RWPE2 (cell line): ENCODE data around the gene CARS2.

Source experiments
- ATAC-seq: fragments of 200-7000 bp; cut with Tn5 transposase; 3 replicates; pipeline ENCODE4 v1.9.1; 2021; ENCODE audit warnings: low read depth
- DNase-seq: peaks from one replicate; pipeline ENCODE4 v3.0.0-alpha.2; 2020; ENCODE audit warnings: low spot score
- H3K27ac ChIP-seq: fragments of 450-650 bp; 2 replicates; pipeline ENCODE4 v1.5.1; 2017; ENCODE audit warnings: mild to moderate bottlenecking; ENCODE audit not compliant: poor library complexity, severe bottlenecking
- H3K27me3 ChIP-seq: fragments of 250-450 bp; sonication (Bioruptor Pico); 2 replicates; pipeline ENCODE4 v1.5.1; 2021; ENCODE audit warnings: mild to moderate bottlenecking, moderate library complexity; ENCODE audit not compliant: insufficient read depth, poor library complexity, severe bottlenecking
- H3K36me3 ChIP-seq: fragments of 250-450 bp; sonication (Bioruptor Pico); 2 replicates; pipeline ENCODE4 v1.5.1; 2020; ENCODE audit warnings: low read depth, mild to moderate bottlenecking, moderate library complexity
- H3K4me1 ChIP-seq: fragments of 250-450 bp; sonication (Bioruptor Pico); 2 replicates; pipeline ENCODE4 v1.5.1; 2021; ENCODE audit warnings: mild to moderate bottlenecking, moderate library complexity; ENCODE audit not compliant: insufficient read depth, poor library complexity, severe bottlenecking
- H3K4me3 ChIP-seq: fragments of 250-450 bp; sonication (Bioruptor Pico); 2 replicates; pipeline ENCODE4 v1.5.1; 2021; ENCODE audit warnings: mild to moderate bottlenecking, moderate library complexity; ENCODE audit not compliant: severe bottlenecking
- H3K9me3 ChIP-seq: fragments of 250-450 bp; sonication (Bioruptor Pico); 2 replicates; pipeline ENCODE4 v1.5.1; 2021; ENCODE audit warnings: mild to moderate bottlenecking, moderate library complexity; ENCODE audit not compliant: severe bottlenecking
- CTCF ChIP-seq: fragments of 450-650 bp; IDR thresholded peaks from one replicate; pipeline ENCODE4 v1.5.1; 2017; ENCODE audit warnings: mild to moderate bottlenecking, moderate library complexity; ENCODE audit not compliant: poor library complexity, severe bottlenecking

CARS2 gene

GRCh38 chr13:110624766-110625756 is 80.9 kb downstream of the CARS2 start:
- H3K9me3 ChIP-seq: no peaks in the 10 kb centered on the region
- no peaks in the 10 kb centered on the region for H3K4me1 ChIP-seq
- no peak overlapping the region for H3K4me3 ChIP-seq
- H3K27ac ChIP-seq: no peak overlapping the region
- ATAC-seq (no peak), DNase-seq (no peak)
- TF ChIP-seq CTCF: no peak
- no peaks in the 10 kb centered on the region for H3K27me3 ChIP-seq
- peaks cover 45% of the 10 kb centered on the region for H3K36me3 ChIP-seq

GRCh38 chr13:110620596-110620995 is 85.3 kb downstream of the CARS2 start:
- ATAC-seq: no peak
- no peaks in the 10 kb centered on the region for H3K27me3 ChIP-seq
- H3K4me1 ChIP-seq: peaks cover 13% of the 10 kb centered on the region
- TF ChIP-seq CTCF: no peak
- H3K27ac ChIP-seq: no peak overlapping the region
- H3K4me3 ChIP-seq: no peak overlapping the region
- no peak for DNase-seq
- H3K9me3 ChIP-seq: no peaks in the 10 kb centered on the region
- H3K36me3 ChIP-seq: peaks cover 39% of the 10 kb centered on the region

GRCh38 chr13:110618780-110619179 is 87.1 kb downstream of the CARS2 start:
- ATAC-seq: no peak
- no peak for TF ChIP-seq CTCF
- peaks cover 13% of the 10 kb centered on the region for H3K4me1 ChIP-seq
- no peak for DNase-seq
- no peak overlapping the region for H3K27ac ChIP-seq
- peaks cover 28% of the 10 kb centered on the region for H3K36me3 ChIP-seq
- H3K27me3 ChIP-seq: no peaks in the 10 kb centered on the region
- no peak overlapping the region for H3K4me3 ChIP-seq
- H3K9me3 ChIP-seq: no peaks in the 10 kb centered on the region

GRCh38 chr13:110618167-110618566 is 87.7 kb downstream of the CARS2 start:
- TF ChIP-seq CTCF: no peak
- no peaks in the 10 kb centered on the region for H3K27me3 ChIP-seq
- no peak for DNase-seq
- peaks cover 13% of the 10 kb centered on the region for H3K4me1 ChIP-seq
- H3K4me3 ChIP-seq: no peak overlapping the region
- ATAC-seq: no peak
- no peaks in the 10 kb centered on the region for H3K9me3 ChIP-seq
- H3K36me3 ChIP-seq: peaks cover 22% of the 10 kb centered on the region
- H3K27ac ChIP-seq: no peak overlapping the region
